HepG2 (cell line): ENCODE measurements around the gene IPPK. TPM values are rescaled to one million over a fixed set of nuclear protein-coding genes. Genes with fewer than 3 reads are reported as not detected.

ENCODE experiments used
- ARNT2 ChIP-seq: sonication (generic); formaldehyde crosslinking; IDR thresholded peaks from 2 replicates; pipeline ENCODE4 v1.8.0; 2022; ENCODE audit warnings: mild to moderate bottlenecking, low read depth, missing genetic modification reagents, moderate library complexity
- FOSL2 ChIP-seq: sonication (generic); formaldehyde crosslinking; IDR thresholded peaks from 2 replicates; pipeline ENCODE4 v1.4.0; 2020; ENCODE audit warnings: missing genetic modification reagents
- FOXA1 ChIP-seq, 2 experiments: fragments of 450-650 bp in 1 of 2; sonication (generic) in 1 of 2; formaldehyde crosslinking in 1 of 2; IDR thresholded peaks; 2 replicates each; pipeline versions ENCODE4 v1.4.0 to v1.6.1; 2016 to 2020; ENCODE audit warnings: missing genetic modification reagents in 1 of 2
- FOXA3 ChIP-seq: IDR thresholded peaks from 2 replicates; pipeline ENCODE4 v1.6.1; 2016; ENCODE audit warnings: missing genetic modification reagents, missing compliant biosample characterization
- FOXK1 ChIP-seq: sonication (generic); formaldehyde crosslinking; IDR thresholded peaks from 2 replicates; pipeline ENCODE4 v1.4.0; 2020; ENCODE audit warnings: low read depth, missing genetic modification reagents, borderline replicate concordance
- GABPA ChIP-seq, 2 experiments: IDR thresholded peaks; 2 replicates each; pipeline ENCODE4 v1.6.1; 2011 to 2016; ENCODE audit warnings: low read depth in 2 of 2, low read length in 1 of 2, missing biosample characterization in 1 of 2, missing genetic modification characterization in 1 of 2
- GABPB1 ChIP-seq: IDR thresholded peaks from 2 replicates; pipeline ENCODE4 v1.6.1; 2016; ENCODE audit warnings: mild to moderate bottlenecking, missing genetic modification reagents, moderate library complexity, missing compliant biosample characterization
- GLMP ChIP-seq: sonication (generic); formaldehyde crosslinking; IDR thresholded peaks from 2 replicates; pipeline ENCODE4 v1.9.0; 2021; ENCODE audit warnings: missing genetic modification reagents, mild to moderate bottlenecking, borderline replicate concordance
- GMEB1 ChIP-seq: sonication (generic); formaldehyde crosslinking; IDR thresholded peaks from 2 replicates; pipeline ENCODE4 v1.5.1; 2020; ENCODE audit warnings: missing genetic modification reagents, mild to moderate bottlenecking, borderline replicate concordance
- IKZF5 ChIP-seq: IDR thresholded peaks from 2 replicates; pipeline ENCODE4 v1.6.1; 2018; ENCODE audit warnings: missing genetic modification reagents, mild to moderate bottlenecking, missing compliant biosample characterization
- KDM5B ChIP-seq: sonication (generic); formaldehyde crosslinking; IDR thresholded peaks from 2 replicates; pipeline ENCODE4 v1.4.0; 2020; ENCODE audit warnings: missing genetic modification reagents, mild to moderate bottlenecking, borderline replicate concordance
- MAFF ChIP-seq: IDR thresholded peaks from 2 replicates; pipeline ENCODE4 v1.6.1; 2011; ENCODE audit warnings: low read depth, low read length, improper control_type of control experiment
- MIER3 ChIP-seq: IDR thresholded peaks from 2 replicates; pipeline ENCODE4 v1.6.1; 2016; ENCODE audit warnings: missing compliant biosample characterization, borderline replicate concordance
- NR1H2 ChIP-seq: sonication (generic); formaldehyde crosslinking; IDR thresholded peaks from 2 replicates; pipeline ENCODE4 v1.8.1; 2022; ENCODE audit warnings: low read depth, missing genetic modification reagents, borderline replicate concordance
- SALL1 ChIP-seq: sonication (generic); formaldehyde crosslinking; IDR thresholded peaks from 2 replicates; pipeline ENCODE4 v1.8.0; 2022; ENCODE audit warnings: mild to moderate bottlenecking, missing genetic modification reagents
- SOX13 ChIP-seq, 3 experiments: fragments of 450-650 bp in 1 of 3; sonication (generic) in 1 of 3; formaldehyde crosslinking in 1 of 3; IDR thresholded peaks in 2 of 3; conservative IDR thresholded peaks in 1 of 3; 2 replicates each; pipeline versions ENCODE4 v1.5.0 to v1.6.1; 2016 to 2020; ENCODE audit warnings: antibody characterized with exemption in 1 of 3, mild to moderate bottlenecking in 1 of 3, missing compliant biosample characterization in 1 of 3, missing genetic modification reagents in 1 of 3, moderate library complexity in 1 of 3
- SOX5 ChIP-seq: IDR thresholded peaks from 2 replicates; pipeline ENCODE4 v1.6.1; 2016; ENCODE audit warnings: borderline replicate concordance
- SOX6 ChIP-seq, 2 experiments: fragments of 450-650 bp in 1 of 2; sonication (generic) in 1 of 2; formaldehyde crosslinking in 1 of 2; IDR thresholded peaks; 2 replicates each; pipeline versions ENCODE4 v1.4.0 to v1.6.1; 2017 to 2020; ENCODE audit warnings: antibody characterized with exemption in 1 of 2, mild to moderate bottlenecking in 1 of 2, missing genetic modification reagents in 1 of 2
- TBX2 ChIP-seq: sonication (generic); formaldehyde crosslinking; IDR thresholded peaks from 2 replicates; pipeline ENCODE4 v1.5.0; 2020; ENCODE audit warnings: missing genetic modification reagents, mild to moderate bottlenecking, borderline replicate concordance
- ZFX ChIP-seq: sonication (generic); formaldehyde crosslinking; IDR thresholded peaks from 2 replicates; pipeline ENCODE4 v1.4.0; 2020; ENCODE audit warnings: mild to moderate bottlenecking, low read depth, missing genetic modification reagents, moderate library complexity
- ZNF205 ChIP-seq: IDR thresholded peaks from 2 replicates; pipeline ENCODE4 v1.6.1; 2018; ENCODE audit warnings: missing biosample characterization, missing genetic modification reagents
- ZNF230 ChIP-seq: sonication (generic); formaldehyde crosslinking; IDR thresholded peaks from 2 replicates; pipeline ENCODE4 v1.4.0; 2020; ENCODE audit warnings: mild to moderate bottlenecking, missing genetic modification reagents
- ZNF251 ChIP-seq: sonication (generic); formaldehyde crosslinking; IDR thresholded peaks from 2 replicates; pipeline ENCODE4 v1.9.0; 2021; ENCODE audit warnings: mild to moderate bottlenecking, missing genetic modification reagents
- ZNF350 ChIP-seq: sonication (generic); formaldehyde crosslinking; IDR thresholded peaks from 2 replicates; pipeline ENCODE4 v1.4.0; 2020; ENCODE audit warnings: mild to moderate bottlenecking, low read depth, missing genetic modification reagents, borderline replicate concordance
- ZNF607 ChIP-seq: sonication (generic); formaldehyde crosslinking; IDR thresholded peaks from 2 replicates; pipeline ENCODE4 v1.5.1; 2020; ENCODE audit warnings: missing genetic modification reagents, mild to moderate bottlenecking, borderline replicate concordance
- ZNF619 ChIP-seq: sonication (generic); formaldehyde crosslinking; IDR thresholded peaks from 2 replicates; pipeline ENCODE4 v1.4.0; 2020; ENCODE audit warnings: mild to moderate bottlenecking, missing genetic modification reagents
- polyA plus RNA-seq, 8 experiments: library from polyadenylated mRNA; depleted of rRNA in 3 of 8; stranded (reverse) in 7 of 8; unstranded in 1 of 8; fragments of >200 nt; fragmentation: Illumina TruSeq in 4 of 8; extraction: Trizol in 4 of 8; gene quantifications; 2 replicates each; pipeline versions ENCODE4 v1.2.1 to v1.2.3, GENCODE V29; 2011 to 2016; ENCODE audit warnings: low read depth in 4 of 8, missing spikeins in 1 of 8, mixed read lengths in 1 of 8; ENCODE audit not compliant: insufficient read depth in 1 of 8
- total RNA-seq, 5 experiments: library from RNA; depleted of rRNA; stranded (reverse); fragments of >200 nt; fragmentation: Illumina TruSeq; extraction: Trizol; gene quantifications; 2 replicates each; pipeline ENCODE4 v1.2.3, GENCODE V29; 2016; ENCODE audit warnings: low read depth in 1 of 5

Gene IPPK
- total and polyA plus RNA-seq, 2 of the 13 experiments (the other 11 are each of a cell fraction or from before 2014, with no cell fraction given): 9.9 to 14.1 TPM

GRCh38 chr9:92616655-92617111 lies 53.2 kb downstream of the IPPK start (continued):
- peak; percentile 28; the same call in 1 of the 2 replicates for TF ChIP-seq GMEB1 (CRISPR knock-in tag)
- TF ChIP-seq ZNF230 (CRISPR knock-in tag): peak; percentile 26; the same call in 1 of the 2 replicates
- TF ChIP-seq ZNF205: peak; percentile 66; the same call in 1 of the 2 replicates
- peak; percentile 51; the same call in 1 of the 2 replicates for TF ChIP-seq ZNF350 (CRISPR knock-in tag)
- TF ChIP-seq SOX6 (IDR thresholded peaks at IDR 0.05): no peak
- peak; percentile 75; the same call in 1 of the 2 replicates for TF ChIP-seq SOX6 (CRISPR knock-in tag; IDR thresholded peaks at IDR 0.05)
- TF ChIP-seq SOX13 (IDR thresholded peaks at IDR 0.05): no peak
- TF ChIP-seq SOX13 (CRISPR knock-in tag; conservative IDR thresholded peaks at IDR 0.05 in 1 of 2, IDR thresholded peaks at IDR 0.05 in 1 of 2): peak in 1 of 2 experiments; percentile 50; a peak in 1 of 4 replicates
- TF ChIP-seq MIER3 (CRISPR knock-in tag): peak; percentile 39; the same call in 1 of the 2 replicates
- TF ChIP-seq ZFX (CRISPR knock-in tag): peak; percentile 27; the same call in 1 of the 2 replicates
- 0 out of 2 replicates have a peak, but pooled peaks have one; percentile 3 for TF ChIP-seq MAFF
- no peak for TF ChIP-seq ZNF619
- no peak for TF ChIP-seq GLMP
- no peak; the same call in 1 of the 2 replicates for TF ChIP-seq IKZF5 (CRISPR knock-in tag)
- TF ChIP-seq GABPA (IDR thresholded peaks at IDR 0.05; ENCODE audit: low read depth, low read length): no peak
- peak; percentile 58; the same call in 1 of the 2 replicates for TF ChIP-seq GABPA (CRISPR knock-in tag; IDR thresholded peaks at IDR 0.05; ENCODE audit: low read depth)
- no peak for TF ChIP-seq FOXA1 (IDR thresholded peaks at IDR 0.05)
- TF ChIP-seq FOXA1 (CRISPR knock-in tag; IDR thresholded peaks at IDR 0.05): peak; percentile 70
- TF ChIP-seq TBX2 (CRISPR knock-in tag): peak; percentile 74; the same call in 1 of the 2 replicates
- peak; percentile 64 for TF ChIP-seq FOSL2 (CRISPR knock-in tag)
- TF ChIP-seq NR1H2 (CRISPR knock-in tag): no peak
- no peak for TF ChIP-seq KDM5B (CRISPR knock-in tag)
- TF ChIP-seq GABPB1: peak; percentile 20; the same call in 1 of the 2 replicates
- TF ChIP-seq ZNF607 (CRISPR knock-in tag): peak; percentile 58; the same call in 1 of the 2 replicates
- TF ChIP-seq ZNF251 (CRISPR knock-in tag): no peak
- peak; percentile 91 for TF ChIP-seq SALL1 (CRISPR knock-in tag)
- peak; percentile 68; the same call in 1 of the 2 replicates for TF ChIP-seq SOX5 (CRISPR knock-in tag)
- TF ChIP-seq FOXK1 (CRISPR knock-in tag): peak; percentile 74; the same call in 1 of the 2 replicates
- TF ChIP-seq FOXA3: peak; percentile 86
- TF ChIP-seq ARNT2 (CRISPR knock-in tag): peak; percentile 41; the same call in 1 of the 2 replicates
